Osteocyte (in vitro differentiated cells): ENCODE results near the gene C4orf46. TPM values are rescaled to one million over a fixed set of nuclear protein-coding genes. Genes with fewer than 3 reads are reported as not detected.

Experiments
- DNase-seq: peaks from one replicate; pipeline ENCODE4 v3.0.0; 2021; ENCODE audit warnings: mixed read lengths; ENCODE audit not compliant: unreplicated experiment; ENCODE audit errors: extremely low spot score
- H3K27ac Mint-ChIP-seq: one replicate; pipeline ENCODE4 v1.8.0; 2021; ENCODE audit warnings: mild to moderate bottlenecking, mixed read lengths; ENCODE audit not compliant: unreplicated experiment
- H3K27me3 Mint-ChIP-seq: one replicate; pipeline ENCODE4 v1.8.0; 2021; ENCODE audit warnings: mixed read lengths; ENCODE audit not compliant: unreplicated experiment
- H3K36me3 Mint-ChIP-seq: one replicate; pipeline ENCODE4 v1.8.0; 2021; ENCODE audit warnings: mixed read lengths; ENCODE audit not compliant: unreplicated experiment
- H3K4me1 Mint-ChIP-seq: one replicate; pipeline ENCODE4 v1.8.0; 2021; ENCODE audit warnings: mixed read lengths; ENCODE audit not compliant: unreplicated experiment
- H3K4me3 Mint-ChIP-seq: one replicate; pipeline ENCODE4 v1.8.0; 2021; ENCODE audit warnings: mild to moderate bottlenecking, moderate library complexity, mixed read lengths; ENCODE audit not compliant: unreplicated experiment
- H3K9me3 Mint-ChIP-seq: one replicate; pipeline ENCODE4 v1.8.0; 2021; ENCODE audit warnings: mixed read lengths; ENCODE audit not compliant: unreplicated experiment
- total RNA-seq: library from RNA; stranded (reverse); gene quantifications from 2 replicates; pipeline ENCODE4 v1.2.1, GENCODE V29; 2021
- TF ChIP-seq, protein P1 (sequence below): fragments of 200-600 bp; sonication (generic); IDR thresholded peaks from 2 replicates; pipeline ENCODE4 v1.5.0; 2021; ENCODE audit warnings: antibody characterized with exemption, mild to moderate bottlenecking, moderate library complexity

C4orf46 gene
- total RNA-seq, 1 donor from 2014 or later: 8.3 TPM

DNA sequence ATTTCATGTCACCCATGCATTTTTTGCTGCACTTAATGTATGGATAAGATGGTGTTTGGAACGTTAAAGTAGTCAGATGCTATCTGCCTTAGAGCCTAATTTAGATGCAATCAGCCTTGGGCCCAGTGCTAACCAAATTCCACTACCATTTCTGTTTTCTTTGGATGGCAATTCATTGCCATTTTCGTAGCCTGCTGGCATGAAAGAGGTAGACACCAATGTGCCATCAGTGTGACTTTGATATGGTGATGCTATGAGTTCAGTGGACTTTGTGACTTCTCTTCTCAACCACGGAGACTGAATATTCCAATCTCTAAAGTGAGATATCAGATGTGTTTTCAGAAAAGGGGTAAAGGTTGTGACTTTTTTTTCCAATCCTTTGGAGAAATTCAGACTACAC lies 1.9 kb upstream of the C4orf46 start:
- H3K4me3 Mint-ChIP-seq: peak overlapping the region; percentile 6
- no peak overlapping the region for H3K27ac Mint-ChIP-seq
- no peak for DNase-seq
- peaks cover 23% of the 10 kb centered on the region for H3K4me1 Mint-ChIP-seq
- TF ChIP-seq, protein P1, sequence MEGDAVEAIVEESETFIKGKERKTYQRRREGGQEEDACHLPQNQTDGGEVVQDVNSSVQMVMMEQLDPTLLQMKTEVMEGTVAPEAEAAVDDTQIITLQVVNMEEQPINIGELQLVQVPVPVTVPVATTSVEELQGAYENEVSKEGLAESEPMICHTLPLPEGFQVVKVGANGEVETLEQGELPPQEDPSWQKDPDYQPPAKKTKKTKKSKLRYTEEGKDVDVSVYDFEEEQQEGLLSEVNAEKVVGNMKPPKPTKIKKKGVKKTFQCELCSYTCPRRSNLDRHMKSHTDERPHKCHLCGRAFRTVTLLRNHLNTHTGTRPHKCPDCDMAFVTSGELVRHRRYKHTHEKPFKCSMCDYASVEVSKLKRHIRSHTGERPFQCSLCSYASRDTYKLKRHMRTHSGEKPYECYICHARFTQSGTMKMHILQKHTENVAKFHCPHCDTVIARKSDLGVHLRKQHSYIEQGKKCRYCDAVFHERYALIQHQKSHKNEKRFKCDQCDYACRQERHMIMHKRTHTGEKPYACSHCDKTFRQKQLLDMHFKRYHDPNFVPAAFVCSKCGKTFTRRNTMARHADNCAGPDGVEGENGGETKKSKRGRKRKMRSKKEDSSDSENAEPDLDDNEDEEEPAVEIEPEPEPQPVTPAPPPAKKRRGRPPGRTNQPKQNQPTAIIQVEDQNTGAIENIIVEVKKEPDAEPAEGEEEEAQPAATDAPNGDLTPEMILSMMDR: no peak
- H3K27me3 Mint-ChIP-seq: no peaks in the 10 kb centered on the region
- H3K9me3 Mint-ChIP-seq: no peaks in the 10 kb centered on the region
- H3K36me3 Mint-ChIP-seq: peaks cover 4% of the 10 kb centered on the region

DNA sequence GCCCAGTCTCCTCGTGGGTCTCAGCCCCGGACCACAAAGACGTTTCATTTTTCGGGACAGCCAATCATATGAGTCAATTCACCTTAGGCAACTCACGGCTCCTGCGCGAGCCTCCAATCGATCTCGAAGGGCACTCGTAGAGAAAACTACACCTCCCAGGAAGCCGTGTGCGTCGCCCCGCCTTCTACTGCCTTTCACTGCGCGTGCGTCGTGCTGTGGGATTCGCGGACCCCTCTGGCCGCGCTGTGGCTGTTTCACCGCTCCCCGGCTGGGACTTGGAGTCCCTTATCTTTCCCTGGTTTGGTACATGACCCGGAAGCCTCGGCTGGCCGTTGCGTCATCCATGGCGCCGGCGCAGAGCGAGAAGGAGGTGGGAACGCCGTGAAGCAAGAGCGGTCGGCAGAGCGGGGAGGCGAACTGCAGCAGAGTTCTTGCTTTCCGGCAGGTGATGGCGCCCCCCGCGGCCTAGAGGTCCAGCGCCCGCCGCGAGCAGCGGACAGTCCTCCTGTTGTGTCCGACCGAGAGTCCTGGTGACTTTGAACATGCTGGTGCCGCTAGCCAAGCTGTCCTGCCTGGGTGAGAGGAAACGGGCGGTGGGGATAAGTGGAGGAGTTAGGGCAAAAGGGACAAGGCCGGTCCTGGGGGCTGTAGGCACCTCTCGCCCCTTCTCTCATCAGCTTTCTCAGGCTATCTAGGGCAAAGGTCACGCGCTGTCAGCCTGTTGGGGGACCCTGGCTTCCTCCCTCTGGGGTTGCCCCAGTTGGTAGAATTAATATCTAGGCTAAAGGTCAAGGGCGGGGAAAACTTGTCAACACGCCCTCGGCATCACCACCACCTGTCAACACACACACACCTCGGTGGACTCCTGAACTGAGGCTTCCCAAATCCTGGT lies 474 bp upstream of the C4orf46 start, which contains the start of gene ETFDH:
TSS of gene ETFDH (plus strand) at position 382 of the 892 bp plus-strand sequence. CDS start at position 543, 161 bp downstream.
- Mint-ChIP-seq H3K4me3 (peak within 1 kb of the TSS; percentile 95), H3K4me1 (peaks cover 23% of the 10 kb centered on the region), H3K36me3 (no peaks in the 10 kb centered on the region), H3K9me3 (no peaks in the 10 kb centered on the region), H3K27me3 (no peaks in the 10 kb centered on the region), H3K27ac (peak within 1 kb of the TSS; percentile 98)
- DNase-seq: peak; percentile 99
- TF ChIP-seq, protein P1: peak; percentile 65

DNA sequence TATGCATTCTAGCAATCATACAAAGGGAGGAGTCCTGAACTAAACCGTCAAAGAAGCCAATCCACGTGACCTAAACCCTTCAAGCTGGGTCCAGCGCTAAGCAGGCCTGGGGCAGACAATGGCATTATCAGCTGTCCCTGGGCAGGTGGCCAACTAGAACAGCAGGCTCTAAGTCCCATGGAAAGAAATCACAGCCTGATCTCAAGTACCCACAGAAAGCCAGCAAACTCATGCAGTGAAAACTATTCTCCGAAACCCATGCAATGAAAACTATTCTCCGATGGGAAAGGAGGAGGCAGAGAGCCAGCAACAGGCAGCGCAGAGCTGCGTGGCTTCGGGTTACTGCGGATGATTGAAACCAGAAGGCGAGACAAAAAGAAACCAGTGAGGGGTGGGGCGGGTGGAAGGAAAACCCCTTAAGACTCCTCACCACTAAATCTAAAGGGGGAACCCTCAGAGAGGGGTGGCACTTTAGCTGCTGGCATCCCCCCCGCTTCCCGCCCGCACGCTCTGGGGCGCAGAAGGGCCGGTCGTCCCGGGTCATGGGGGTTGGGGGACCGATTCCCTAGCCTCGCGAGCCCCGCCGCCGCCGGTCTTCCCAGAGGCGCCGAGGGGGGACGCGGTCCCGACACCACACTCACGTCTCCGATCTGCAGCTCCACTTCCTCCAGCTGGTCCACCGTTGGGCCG lies 567 bp downstream of the C4orf46 start:
- TF ChIP-seq, protein P1: no peak
- H3K4me1 Mint-ChIP-seq: peaks cover 23% of the 10 kb centered on the region
- H3K9me3 Mint-ChIP-seq: no peaks in the 10 kb centered on the region
- H3K4me3 Mint-ChIP-seq: peak overlapping the region; percentile 95
- peak overlapping the region; percentile 98 for H3K27ac Mint-ChIP-seq
- no peaks in the 10 kb centered on the region for H3K27me3 Mint-ChIP-seq
- peaks cover 2% of the 10 kb centered on the region for H3K36me3 Mint-ChIP-seq
- DNase-seq: peak; percentile 86

GRCh38 chr4:158669310-158669709 lies 2.4 kb downstream of the C4orf46 start:
- Mint-ChIP-seq H3K9me3 (no peaks in the 10 kb centered on the region), H3K4me3 (no peak overlapping the region), H3K27me3 (no peaks in the 10 kb centered on the region), H3K27ac (no peak overlapping the region), H3K36me3 (peaks cover 7% of the 10 kb centered on the region), H3K4me1 (peaks cover 23% of the 10 kb centered on the region)
- TF ChIP-seq, protein P1: no peak
- no peak for DNase-seq
